GM12878 (cell line): ENCODE data around the gene TXNL4A. TPM values are rescaled to one million over a fixed set of nuclear protein-coding genes. Genes with fewer than 3 reads are reported as not detected.

Experiments used
- ASH2L ChIP-seq: fragments of 300-600, 200-600 bp; sonication (generic); IDR thresholded peaks from 2 replicates; pipeline ENCODE4 v1.6.1; 2017; ENCODE audit warnings: low read depth, mild to moderate bottlenecking, borderline replicate concordance
- CBX5 ChIP-seq: sonication (generic); IDR thresholded peaks from 2 replicates; pipeline ENCODE4 v1.6.1; 2016; ENCODE audit warnings: low read depth, moderate library complexity, mild to moderate bottlenecking, inconsistent platforms
- CREM ChIP-seq: IDR thresholded peaks from 2 replicates; pipeline ENCODE4 v1.6.1; 2014; ENCODE audit warnings: antibody characterized with exemption, low read depth
- DPF2 ChIP-seq: fragments of 450-650 bp; IDR thresholded peaks from 2 replicates; pipeline ENCODE4 v1.6.1; 2017; ENCODE audit warnings: mild to moderate bottlenecking
- GABPA ChIP-seq: IDR thresholded peaks from 2 replicates; pipeline ENCODE4 v1.6.1; 2014; ENCODE audit warnings: antibody characterized with exemption, low read depth, mild to moderate bottlenecking, inconsistent platforms
- HCFC1 ChIP-seq: fragments of 150-350 bp; IDR thresholded peaks from 2 replicates; pipeline ENCODE4 v1.6.1; 2014; ENCODE audit warnings: low read length
- IKZF1 ChIP-seq: fragments of 450-650 bp; conservative IDR thresholded peaks from 2 replicates; pipeline ENCODE4 v1.6.1; 2017; ENCODE audit warnings: antibody characterized with exemption, mild to moderate bottlenecking
- IKZF2 ChIP-seq, 2 experiments: fragments of 450-650 bp; IDR thresholded peaks; 2 replicates each; pipeline ENCODE4 v1.6.1; 2017; ENCODE audit warnings: mild to moderate bottlenecking in 2 of 2, moderate library complexity in 2 of 2
- KDM1A ChIP-seq: fragments of 200-600 bp; sonication (generic); IDR thresholded peaks from 2 replicates; pipeline ENCODE4 v1.6.1; 2016; ENCODE audit warnings: borderline replicate concordance
- MEF2A ChIP-seq: IDR thresholded peaks from 2 replicates; pipeline ENCODE4 v1.6.1; 2011; ENCODE audit warnings: low read depth, mild to moderate bottlenecking, low read length, moderate library complexity; ENCODE audit not compliant: insufficient read depth
- MEF2B ChIP-seq: fragments of 450-650 bp; IDR thresholded peaks from 2 replicates; pipeline ENCODE4 v1.6.1; 2018; ENCODE audit warnings: mild to moderate bottlenecking, moderate library complexity; ENCODE audit not compliant: partially characterized antibody, poor library complexity, severe bottlenecking
- POLR2AphosphoS2 ChIP-seq: IDR thresholded peaks from 2 replicates; pipeline ENCODE4 v1.6.1; 2011; ENCODE audit warnings: low read depth, mild to moderate bottlenecking, low read length, improper control_type of control experiment, moderate library complexity
- RB1 ChIP-seq: fragments of 450-650 bp; formaldehyde crosslinking; IDR thresholded peaks from 2 replicates; pipeline ENCODE4 v1.6.1; 2017; ENCODE audit warnings: mild to moderate bottlenecking, borderline replicate concordance
- RCOR1 ChIP-seq: conservative IDR thresholded peaks from 2 replicates; pipeline ENCODE4 v1.6.1; 2012; ENCODE audit warnings: low read depth, low read length, improper control_type of control experiment
- YBX1 ChIP-seq: fragments of 450-650 bp; IDR thresholded peaks from 2 replicates; pipeline ENCODE4 v1.6.1; 2016; ENCODE audit warnings: antibody characterized with exemption
- ZNF384 ChIP-seq: IDR thresholded peaks from 2 replicates; pipeline ENCODE4 v1.6.1; 2012; ENCODE audit warnings: low read depth, mild to moderate bottlenecking, low read length, improper control_type of control experiment, borderline replicate concordance
- ZSCAN29 ChIP-seq: fragments of 450-650 bp; IDR thresholded peaks from 2 replicates; pipeline ENCODE4 v1.6.1; 2017; ENCODE audit warnings: mild to moderate bottlenecking, moderate library complexity
- polyA plus RNA-seq, 11 experiments: library from polyadenylated mRNA; depleted of rRNA in 4 of 11; unstranded in 6 of 11; stranded (reverse) in 5 of 11; fragments of >200 nt; fragmentation: Nextera tagmentation in 4 of 11; fragmentation: Illumina TruSeq in 1 of 11; extraction: Ambion mirVana in 4 of 11; extraction: Trizol in 1 of 11; gene quantifications; 1 replicate in 1 of 11; 2 replicates in 10 of 11; pipeline versions ENCODE4 v1.2.1 to v1.2.3, GENCODE V29; 2011 to 2016; ENCODE audit warnings: inconsistent platforms in 2 of 11, missing spikeins in 2 of 11, low read depth in 1 of 11
- total RNA-seq, 4 experiments: library from RNA; depleted of rRNA in 3 of 4; stranded (reverse); fragments of >200 nt in 3 of 4; fragmentation: Illumina TruSeq in 1 of 4; extraction: Trizol in 1 of 4; gene quantifications; 2 replicates each; pipeline versions ENCODE4 v1.2.1 to v1.2.3, GENCODE V29; 2013 to 2021
- TF ChIP-seq, protein P1 (sequence below): IDR thresholded peaks from 2 replicates; pipeline ENCODE4 v1.6.1; 2011; ENCODE audit warnings: borderline replicate concordance, low read depth, mild to moderate bottlenecking, moderate library complexity, mixed read lengths, low read length; ENCODE audit not compliant: insufficient read depth; ENCODE audit errors: extremely low read length
- TF ChIP-seq, protein P2 (sequence below): IDR thresholded peaks from 2 replicates; pipeline ENCODE4 v1.6.1; 2011; ENCODE audit warnings: low read depth, low read length, improper control_type of control experiment, borderline replicate concordance
- TF ChIP-seq, protein P3 (sequence below): fragments of 450-650 bp; IDR thresholded peaks from 2 replicates; pipeline ENCODE4 v1.6.1; 2017; ENCODE audit warnings: borderline replicate concordance
- TF ChIP-seq, protein P4 (sequence below): fragments of 450-650 bp; IDR thresholded peaks from 2 replicates; pipeline ENCODE4 v1.6.1; 2018; ENCODE audit warnings: mild to moderate bottlenecking, low read depth, moderate library complexity; ENCODE audit not compliant: partially characterized antibody
- TF ChIP-seq, protein P5 (sequence below): fragments of 450-650 bp; IDR thresholded peaks from 2 replicates; pipeline ENCODE4 v1.6.1; 2018; ENCODE audit warnings: borderline replicate concordance, mild to moderate bottlenecking; ENCODE audit not compliant: partially characterized antibody

TXNL4A gene
- total and polyA plus RNA-seq, 10 of the 15 experiments (the other 5 are each of a cell fraction or from before 2014, with no cell fraction given) = 38.4 to 329 (median 128) TPM

DNA sequence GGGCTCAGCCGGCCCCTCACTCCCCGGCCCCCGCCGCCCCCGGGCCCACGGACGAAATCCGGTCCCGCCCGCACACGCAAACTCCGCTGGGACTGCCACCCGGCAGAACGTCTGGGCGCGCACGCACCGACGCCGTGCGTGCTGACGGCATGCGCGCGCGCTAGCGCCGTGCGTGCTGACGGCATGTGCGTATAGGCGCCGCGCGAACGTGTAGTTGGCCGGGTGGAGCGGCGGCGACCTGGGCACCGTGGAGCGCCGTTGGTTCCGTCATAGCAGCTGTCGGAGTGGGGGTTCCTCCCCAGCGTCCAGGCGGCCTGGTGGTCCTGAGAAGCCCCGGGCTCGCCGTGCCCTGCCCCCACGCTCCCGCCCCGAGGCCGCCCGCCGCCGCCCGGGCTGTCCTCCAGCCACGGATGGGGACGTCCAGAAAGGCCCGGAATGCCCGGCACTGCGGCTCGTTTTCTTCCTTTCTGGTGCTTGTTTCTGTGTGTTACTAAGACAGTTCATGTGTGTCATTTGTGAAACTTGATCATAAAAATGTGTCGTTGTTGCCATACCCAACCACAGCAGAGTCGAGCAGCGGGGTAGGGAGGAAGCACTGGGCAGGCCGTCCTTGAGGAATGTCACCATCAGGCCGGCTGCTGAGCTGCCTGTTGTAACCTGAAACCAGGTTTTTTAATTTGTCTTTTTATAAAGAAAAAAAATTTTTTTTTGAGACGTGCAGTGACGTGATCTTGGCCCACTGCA, at the start of gene TXNL4A (continued):
- TF ChIP-seq RB1 = peak; percentile 27; the same call in 1 of the 2 replicates
- TF ChIP-seq ZNF384 = no peak
- 0 out of 2 replicates have a peak, but pooled peaks have one; percentile 34 for TF ChIP-seq POLR2AphosphoS2
- TF ChIP-seq, protein P1, sequence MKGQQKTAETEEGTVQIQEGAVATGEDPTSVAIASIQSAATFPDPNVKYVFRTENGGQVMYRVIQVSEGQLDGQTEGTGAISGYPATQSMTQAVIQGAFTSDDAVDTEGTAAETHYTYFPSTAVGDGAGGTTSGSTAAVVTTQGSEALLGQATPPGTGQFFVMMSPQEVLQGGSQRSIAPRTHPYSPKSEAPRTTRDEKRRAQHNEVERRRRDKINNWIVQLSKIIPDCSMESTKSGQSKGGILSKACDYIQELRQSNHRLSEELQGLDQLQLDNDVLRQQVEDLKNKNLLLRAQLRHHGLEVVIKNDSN = no peak
- no peak for TF ChIP-seq ASH2L
- TF ChIP-seq MEF2B = no peak
- TF ChIP-seq RCOR1 = no peak
- no peak for TF ChIP-seq DPF2
- no peak for TF ChIP-seq CBX5
- no peak for TF ChIP-seq GABPA
- TF ChIP-seq, protein P2, sequence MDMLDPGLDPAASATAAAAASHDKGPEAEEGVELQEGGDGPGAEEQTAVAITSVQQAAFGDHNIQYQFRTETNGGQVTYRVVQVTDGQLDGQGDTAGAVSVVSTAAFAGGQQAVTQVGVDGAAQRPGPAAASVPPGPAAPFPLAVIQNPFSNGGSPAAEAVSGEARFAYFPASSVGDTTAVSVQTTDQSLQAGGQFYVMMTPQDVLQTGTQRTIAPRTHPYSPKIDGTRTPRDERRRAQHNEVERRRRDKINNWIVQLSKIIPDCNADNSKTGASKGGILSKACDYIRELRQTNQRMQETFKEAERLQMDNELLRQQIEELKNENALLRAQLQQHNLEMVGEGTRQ = no peak
- TF ChIP-seq, protein P3, sequence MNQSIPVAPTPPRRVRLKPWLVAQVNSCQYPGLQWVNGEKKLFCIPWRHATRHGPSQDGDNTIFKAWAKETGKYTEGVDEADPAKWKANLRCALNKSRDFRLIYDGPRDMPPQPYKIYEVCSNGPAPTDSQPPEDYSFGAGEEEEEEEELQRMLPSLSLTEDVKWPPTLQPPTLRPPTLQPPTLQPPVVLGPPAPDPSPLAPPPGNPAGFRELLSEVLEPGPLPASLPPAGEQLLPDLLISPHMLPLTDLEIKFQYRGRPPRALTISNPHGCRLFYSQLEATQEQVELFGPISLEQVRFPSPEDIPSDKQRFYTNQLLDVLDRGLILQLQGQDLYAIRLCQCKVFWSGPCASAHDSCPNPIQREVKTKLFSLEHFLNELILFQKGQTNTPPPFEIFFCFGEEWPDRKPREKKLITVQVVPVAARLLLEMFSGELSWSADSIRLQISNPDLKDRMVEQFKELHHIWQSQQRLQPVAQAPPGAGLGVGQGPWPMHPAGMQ = no peak
- TF ChIP-seq KDM1A = no peak
- TF ChIP-seq, protein P4, sequence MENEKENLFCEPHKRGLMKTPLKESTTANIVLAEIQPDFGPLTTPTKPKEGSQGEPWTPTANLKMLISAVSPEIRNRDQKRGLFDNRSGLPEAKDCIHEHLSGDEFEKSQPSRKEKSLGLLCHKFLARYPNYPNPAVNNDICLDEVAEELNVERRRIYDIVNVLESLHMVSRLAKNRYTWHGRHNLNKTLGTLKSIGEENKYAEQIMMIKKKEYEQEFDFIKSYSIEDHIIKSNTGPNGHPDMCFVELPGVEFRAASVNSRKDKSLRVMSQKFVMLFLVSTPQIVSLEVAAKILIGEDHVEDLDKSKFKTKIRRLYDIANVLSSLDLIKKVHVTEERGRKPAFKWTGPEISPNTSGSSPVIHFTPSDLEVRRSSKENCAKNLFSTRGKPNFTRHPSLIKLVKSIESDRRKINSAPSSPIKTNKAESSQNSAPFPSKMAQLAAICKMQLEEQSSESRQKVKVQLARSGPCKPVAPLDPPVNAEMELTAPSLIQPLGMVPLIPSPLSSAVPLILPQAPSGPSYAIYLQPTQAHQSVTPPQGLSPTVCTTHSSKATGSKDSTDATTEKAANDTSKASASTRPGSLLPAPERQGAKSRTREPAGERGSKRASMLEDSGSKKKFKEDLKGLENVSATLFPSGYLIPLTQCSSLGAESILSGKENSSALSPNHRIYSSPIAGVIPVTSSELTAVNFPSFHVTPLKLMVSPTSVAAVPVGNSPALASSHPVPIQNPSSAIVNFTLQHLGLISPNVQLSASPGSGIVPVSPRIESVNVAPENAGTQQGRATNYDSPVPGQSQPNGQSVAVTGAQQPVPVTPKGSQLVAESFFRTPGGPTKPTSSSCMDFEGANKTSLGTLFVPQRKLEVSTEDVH = no peak
- TF ChIP-seq ZSCAN29 = no peak
- TF ChIP-seq MEF2A = no peak
- no peak for TF ChIP-seq YBX1
- TF ChIP-seq, protein P5, sequence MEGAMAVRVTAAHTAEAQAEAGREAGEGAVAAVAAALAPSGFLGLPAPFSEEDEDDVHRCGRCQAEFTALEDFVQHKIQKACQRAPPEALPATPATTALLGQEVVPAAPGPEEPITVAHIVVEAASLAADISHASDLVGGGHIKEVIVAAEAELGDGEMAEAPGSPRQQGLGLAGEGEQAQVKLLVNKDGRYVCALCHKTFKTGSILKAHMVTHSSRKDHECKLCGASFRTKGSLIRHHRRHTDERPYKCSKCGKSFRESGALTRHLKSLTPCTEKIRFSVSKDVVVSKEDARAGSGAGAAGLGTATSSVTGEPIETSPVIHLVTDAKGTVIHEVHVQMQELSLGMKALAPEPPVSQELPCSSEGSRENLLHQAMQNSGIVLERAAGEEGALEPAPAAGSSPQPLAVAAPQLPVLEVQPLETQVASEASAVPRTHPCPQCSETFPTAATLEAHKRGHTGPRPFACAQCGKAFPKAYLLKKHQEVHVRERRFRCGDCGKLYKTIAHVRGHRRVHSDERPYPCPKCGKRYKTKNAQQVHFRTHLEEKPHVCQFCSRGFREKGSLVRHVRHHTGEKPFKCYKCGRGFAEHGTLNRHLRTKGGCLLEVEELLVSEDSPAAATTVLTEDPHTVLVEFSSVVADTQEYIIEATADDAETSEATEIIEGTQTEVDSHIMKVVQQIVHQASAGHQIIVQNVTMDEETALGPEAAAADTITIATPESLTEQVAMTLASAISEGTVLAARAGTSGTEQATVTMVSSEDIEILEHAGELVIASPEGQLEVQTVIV = no peak
- peak; percentile 92 for TF ChIP-seq CREM
- peak; percentile 55; the same call in 1 of the 2 replicates for TF ChIP-seq IKZF1
- no peak for TF ChIP-seq IKZF2 (IDR thresholded peaks at IDR 0.05)
- TF ChIP-seq HCFC1 = peak; percentile 46; the same call in 1 of the 2 replicates
